Astrocyte (in vitro differentiated cells and primary cell): Measurements from ENCODE around the gene UGT1A5.

Source experiments
- EZH2 ChIP-seq: IDR thresholded peaks from 2 replicates; pipeline ENCODE4 v1.6.1; 2012; ENCODE audit warnings: mild to moderate bottlenecking, low read length, inconsistent platforms; ENCODE audit not compliant: insufficient read depth
- TF ChIP-seq, protein P1 (sequence below): IDR thresholded peaks from 2 replicates; pipeline ENCODE4 v1.5.1; 2011; ENCODE audit warnings: low read depth, mild to moderate bottlenecking, inconsistent platforms, low read length, moderate library complexity; ENCODE audit not compliant: insufficient read depth

DNA sequence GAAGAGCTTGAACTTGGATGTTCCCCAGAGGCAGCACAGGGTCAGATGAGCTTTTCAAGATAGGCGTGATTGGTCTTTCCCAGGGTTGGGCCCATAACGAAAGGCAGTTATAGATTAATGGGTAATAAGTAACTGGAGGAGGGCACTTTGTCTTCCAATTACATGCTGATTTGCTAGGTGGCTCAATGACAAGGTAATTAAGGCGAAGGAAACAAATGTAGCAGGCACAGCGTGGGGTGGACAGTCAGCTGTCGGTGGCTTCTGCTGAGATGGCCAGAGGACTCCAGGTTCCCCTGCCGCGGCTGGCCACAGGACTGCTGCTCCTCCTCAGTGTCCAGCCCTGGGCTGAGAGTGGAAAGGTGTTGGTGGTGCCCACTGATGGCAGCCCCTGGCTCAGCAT lies 5.8 kb downstream of the UGT1A5 start, which contains the start of gene UGT1A4:
- TF ChIP-seq, protein P1, sequence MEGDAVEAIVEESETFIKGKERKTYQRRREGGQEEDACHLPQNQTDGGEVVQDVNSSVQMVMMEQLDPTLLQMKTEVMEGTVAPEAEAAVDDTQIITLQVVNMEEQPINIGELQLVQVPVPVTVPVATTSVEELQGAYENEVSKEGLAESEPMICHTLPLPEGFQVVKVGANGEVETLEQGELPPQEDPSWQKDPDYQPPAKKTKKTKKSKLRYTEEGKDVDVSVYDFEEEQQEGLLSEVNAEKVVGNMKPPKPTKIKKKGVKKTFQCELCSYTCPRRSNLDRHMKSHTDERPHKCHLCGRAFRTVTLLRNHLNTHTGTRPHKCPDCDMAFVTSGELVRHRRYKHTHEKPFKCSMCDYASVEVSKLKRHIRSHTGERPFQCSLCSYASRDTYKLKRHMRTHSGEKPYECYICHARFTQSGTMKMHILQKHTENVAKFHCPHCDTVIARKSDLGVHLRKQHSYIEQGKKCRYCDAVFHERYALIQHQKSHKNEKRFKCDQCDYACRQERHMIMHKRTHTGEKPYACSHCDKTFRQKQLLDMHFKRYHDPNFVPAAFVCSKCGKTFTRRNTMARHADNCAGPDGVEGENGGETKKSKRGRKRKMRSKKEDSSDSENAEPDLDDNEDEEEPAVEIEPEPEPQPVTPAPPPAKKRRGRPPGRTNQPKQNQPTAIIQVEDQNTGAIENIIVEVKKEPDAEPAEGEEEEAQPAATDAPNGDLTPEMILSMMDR, result no peak
- TF ChIP-seq EZH2, result no peak
